Coronary artery (tissue), 2 donors: ENCODE results near the gene DHPS.

Source experiments
- DNase-seq: peaks from one replicate; pipeline ENCODE4 v3.0.0-alpha.2; 2017; ENCODE audit warnings: low spot score
- H3K27ac ChIP-seq, 2 donors: fragments of 200-600 bp; sonication (generic); one replicate each; pipeline ENCODE4 v1.5.1; 2016 to 2019
- H3K4me3 ChIP-seq: fragments of 200-600 bp; sonication (generic); 2 replicates; pipeline ENCODE4 v1.5.1; 2016; ENCODE audit warnings: mild to moderate bottlenecking, moderate library complexity
- TF ChIP-seq, protein P1 (sequence below): fragments of 200-600 bp; sonication (generic); IDR thresholded peaks from one replicate; pipeline ENCODE4 v1.5.1; 2019; ENCODE audit warnings: antibody characterized with exemption

The DHPS gene

DNA sequence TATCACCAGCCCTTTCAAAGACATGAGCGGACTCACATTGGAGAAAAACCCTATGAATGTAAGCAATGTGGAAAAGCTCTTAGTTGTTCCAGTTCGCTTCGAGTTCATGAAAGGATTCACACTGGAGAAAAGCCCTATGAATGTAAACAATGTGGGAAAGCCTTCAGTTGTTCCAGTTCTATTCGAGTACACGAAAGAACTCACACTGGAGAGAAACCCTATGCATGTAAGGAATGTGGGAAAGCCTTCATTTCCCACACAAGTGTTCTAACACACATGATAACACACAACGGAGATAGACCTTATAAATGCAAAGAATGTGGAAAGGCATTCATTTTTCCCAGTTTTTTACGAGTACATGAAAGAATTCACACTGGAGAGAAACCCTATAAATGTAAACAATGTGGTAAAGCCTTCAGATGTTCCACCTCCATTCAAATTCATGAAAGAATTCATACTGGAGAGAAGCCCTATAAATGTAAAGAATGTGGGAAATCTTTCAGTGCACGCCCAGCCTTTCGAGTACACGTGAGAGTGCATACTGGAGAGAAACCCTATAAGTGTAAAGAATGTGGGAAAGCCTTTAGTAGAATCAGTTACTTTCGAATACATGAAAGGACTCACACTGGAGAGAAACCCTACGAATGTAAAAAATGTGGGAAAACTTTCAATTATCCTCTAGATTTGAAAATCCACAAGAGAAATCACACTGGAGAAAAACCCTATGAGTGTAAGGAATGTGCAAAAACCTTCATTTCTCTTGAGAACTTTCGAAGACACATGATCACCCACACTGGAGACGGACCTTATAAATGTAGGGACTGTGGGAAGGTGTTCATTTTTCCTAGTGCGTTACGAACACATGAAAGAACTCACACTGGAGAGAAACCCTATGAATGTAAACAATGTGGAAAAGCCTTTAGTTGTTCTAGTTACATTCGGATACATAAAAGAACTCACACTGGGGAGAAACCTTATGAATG is 53.3 kb downstream of the DHPS start:
- no peak for DNase-seq
- H3K27ac ChIP-seq: no peak overlapping the region
- TF ChIP-seq, protein P1, sequence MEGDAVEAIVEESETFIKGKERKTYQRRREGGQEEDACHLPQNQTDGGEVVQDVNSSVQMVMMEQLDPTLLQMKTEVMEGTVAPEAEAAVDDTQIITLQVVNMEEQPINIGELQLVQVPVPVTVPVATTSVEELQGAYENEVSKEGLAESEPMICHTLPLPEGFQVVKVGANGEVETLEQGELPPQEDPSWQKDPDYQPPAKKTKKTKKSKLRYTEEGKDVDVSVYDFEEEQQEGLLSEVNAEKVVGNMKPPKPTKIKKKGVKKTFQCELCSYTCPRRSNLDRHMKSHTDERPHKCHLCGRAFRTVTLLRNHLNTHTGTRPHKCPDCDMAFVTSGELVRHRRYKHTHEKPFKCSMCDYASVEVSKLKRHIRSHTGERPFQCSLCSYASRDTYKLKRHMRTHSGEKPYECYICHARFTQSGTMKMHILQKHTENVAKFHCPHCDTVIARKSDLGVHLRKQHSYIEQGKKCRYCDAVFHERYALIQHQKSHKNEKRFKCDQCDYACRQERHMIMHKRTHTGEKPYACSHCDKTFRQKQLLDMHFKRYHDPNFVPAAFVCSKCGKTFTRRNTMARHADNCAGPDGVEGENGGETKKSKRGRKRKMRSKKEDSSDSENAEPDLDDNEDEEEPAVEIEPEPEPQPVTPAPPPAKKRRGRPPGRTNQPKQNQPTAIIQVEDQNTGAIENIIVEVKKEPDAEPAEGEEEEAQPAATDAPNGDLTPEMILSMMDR: no peak
- H3K4me3 ChIP-seq: no peak overlapping the region

DNA sequence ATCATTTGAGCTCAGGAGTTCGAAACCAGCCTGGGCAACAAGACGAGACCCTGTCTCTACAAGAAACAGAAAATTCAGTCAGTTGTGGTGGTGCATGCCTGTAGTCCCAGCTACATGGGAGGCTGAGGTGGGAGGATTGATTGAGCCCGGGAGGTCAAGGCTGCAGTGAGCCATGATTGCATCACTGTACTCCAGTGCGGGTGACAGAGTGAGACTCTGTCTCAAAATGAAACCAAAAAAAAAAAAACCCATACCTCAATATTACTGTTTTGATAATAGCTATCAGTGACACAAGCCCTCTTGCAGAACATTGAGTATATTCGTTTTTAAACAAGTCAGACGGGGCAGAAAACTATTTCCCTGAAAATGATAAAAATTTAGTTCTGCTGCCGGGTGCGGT is 54.7 kb downstream of the DHPS start:
- Histone ChIP-seq H3K4me3 (no peak overlapping the region), H3K27ac (no peak overlapping the region)
- TF ChIP-seq, protein P1: no peak
- no peak for DNase-seq
